Lung (tissue), 12 donors: ENCODE measurements around the gene CTBS. TPM values are rescaled to one million over a fixed set of nuclear protein-coding genes. Genes with fewer than 3 reads are reported as not detected.
A peak's percentile ranks its signal among the peaks of the same experiment; 100 is the strongest.

Experiments
- ATAC-seq: fragments of 200-7000 bp; cut with Tn5 transposase; one replicate; pipeline ENCODE4 v1.9.1; 2020; ENCODE audit warnings: moderate number of reproducible peaks; ENCODE audit not compliant: insufficient read depth, low FRiP score
- DNase-seq, 3 donors: peaks; one replicate each; pipeline ENCODE4 v3.0.0-alpha.2; 2013 to 2017
- H3K27ac ChIP-seq, 2 donors: one replicate each; pipeline ENCODE4 v1.5.1; 2013; ENCODE audit warnings: mild to moderate bottlenecking in 2 of 2, moderate library complexity in 2 of 2, control low read depth in 1 of 2, inconsistent platforms in 1 of 2, low read depth in 1 of 2, low read length in 1 of 2
- H3K27me3 ChIP-seq, 3 donors: one replicate each; pipeline ENCODE4 v1.5.1; 2013; ENCODE audit warnings: low read length in 2 of 3; ENCODE audit not compliant: control insufficient read depth in 3 of 3, insufficient read depth in 3 of 3
- H3K36me3 ChIP-seq, 4 donors: one replicate each; pipeline ENCODE4 v1.5.1; 2013; ENCODE audit warnings: low read length in 4 of 4, mild to moderate bottlenecking in 1 of 4, moderate library complexity in 1 of 4; ENCODE audit not compliant: control insufficient read depth in 4 of 4, insufficient read depth in 4 of 4
- H3K4me1 ChIP-seq, 5 donors: one replicate each; pipeline ENCODE4 v1.5.1; 2013; ENCODE audit warnings: low read length in 5 of 5, mild to moderate bottlenecking in 2 of 5, moderate library complexity in 1 of 5; ENCODE audit not compliant: control insufficient read depth in 5 of 5, insufficient read depth in 5 of 5
- H3K4me3 ChIP-seq: one replicate; pipeline ENCODE4 v1.5.1; 2013; ENCODE audit warnings: mild to moderate bottlenecking, control low read depth, moderate library complexity
- H3K9ac ChIP-seq, 2 donors: one replicate each; pipeline ENCODE4 v1.5.1; 2013; ENCODE audit warnings: low read length in 2 of 2, control low read depth in 1 of 2; ENCODE audit not compliant: insufficient read depth in 1 of 2
- H3K9me3 ChIP-seq, 4 donors: one replicate each; pipeline ENCODE4 v1.5.1; 2013; ENCODE audit warnings: low read length in 3 of 4, mild to moderate bottlenecking in 1 of 4, moderate library complexity in 1 of 4; ENCODE audit not compliant: control insufficient read depth in 4 of 4, insufficient read depth in 3 of 4
- WGBS, 2 donors: extraction: QIAGEN DNeasy Blood & Tissue Kit; methylation state at CpG; one replicate each; pipeline ENCODE4 v1.1.7; 2013; 5-methylcytosine and 5-hydroxymethylcytosine counted together
- polyA plus RNA-seq, 2 donors: library from polyadenylated mRNA; stranded (reverse); fragments of 200-250 nt; gene quantifications; one replicate each; pipeline ENCODE4 v1.2.1, GENCODE V29; 2013
- total RNA-seq, 2 donors: library from RNA; depleted of rRNA in 1 of 2; stranded (reverse); fragments of >200 nt in 1 of 2; gene quantifications; one replicate each; pipeline ENCODE4 v1.2.1, GENCODE V29; 2014 to 2021
- TF ChIP-seq, protein P1 (sequence below): IDR thresholded peaks from 2 replicates; pipeline ENCODE4 v1.5.1; 2012; ENCODE audit warnings: mild to moderate bottlenecking; ENCODE audit errors: control extremely low read depth, extremely low read depth
- donor health status: control.
- donor health status: control.
- donor health status: Bipolar disorder and iron deficiency.
- donor health status: healthy.
- donor health status: DM: yes; HTN: yes; CAD: no.

Gene CTBS
- total and polyA plus RNA-seq, 4 donors: 7.7 to 22.6 (median 19.9) TPM

DNA sequence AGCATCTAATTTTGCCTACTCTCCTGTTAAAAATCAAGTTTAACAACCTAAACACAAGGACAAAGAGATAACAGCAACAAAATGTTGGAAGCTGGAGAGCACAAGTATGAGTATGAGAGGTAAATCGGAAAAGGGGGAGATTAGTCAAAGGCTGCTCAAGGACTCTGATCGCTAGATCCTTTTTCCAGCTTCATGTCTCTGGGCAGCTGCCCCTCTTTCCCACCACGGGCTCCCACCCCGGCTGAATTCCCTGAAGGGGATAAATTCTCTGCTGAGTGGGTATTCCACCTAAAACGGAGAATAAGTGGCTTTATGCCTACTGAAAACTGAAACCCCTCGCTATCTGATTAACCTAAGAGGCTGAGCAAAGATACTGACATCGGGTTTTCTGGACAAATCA lies 696 bp upstream of the CTBS start:
- no peaks in the 10 kb centered on the region for H3K9me3 ChIP-seq
- H3K4me3 ChIP-seq: no peak overlapping the region
- 77 to 82% methylated on average over 7 of the region's 7 CpGs for WGBS, 2 donors
- peaks cover 0 to 3% (median 0%) of the 10 kb centered on the region in 3 donors for H3K27me3 ChIP-seq
- peak overlapping the region; percentile 57 to 59 for H3K9ac ChIP-seq
- TF ChIP-seq, protein P1, sequence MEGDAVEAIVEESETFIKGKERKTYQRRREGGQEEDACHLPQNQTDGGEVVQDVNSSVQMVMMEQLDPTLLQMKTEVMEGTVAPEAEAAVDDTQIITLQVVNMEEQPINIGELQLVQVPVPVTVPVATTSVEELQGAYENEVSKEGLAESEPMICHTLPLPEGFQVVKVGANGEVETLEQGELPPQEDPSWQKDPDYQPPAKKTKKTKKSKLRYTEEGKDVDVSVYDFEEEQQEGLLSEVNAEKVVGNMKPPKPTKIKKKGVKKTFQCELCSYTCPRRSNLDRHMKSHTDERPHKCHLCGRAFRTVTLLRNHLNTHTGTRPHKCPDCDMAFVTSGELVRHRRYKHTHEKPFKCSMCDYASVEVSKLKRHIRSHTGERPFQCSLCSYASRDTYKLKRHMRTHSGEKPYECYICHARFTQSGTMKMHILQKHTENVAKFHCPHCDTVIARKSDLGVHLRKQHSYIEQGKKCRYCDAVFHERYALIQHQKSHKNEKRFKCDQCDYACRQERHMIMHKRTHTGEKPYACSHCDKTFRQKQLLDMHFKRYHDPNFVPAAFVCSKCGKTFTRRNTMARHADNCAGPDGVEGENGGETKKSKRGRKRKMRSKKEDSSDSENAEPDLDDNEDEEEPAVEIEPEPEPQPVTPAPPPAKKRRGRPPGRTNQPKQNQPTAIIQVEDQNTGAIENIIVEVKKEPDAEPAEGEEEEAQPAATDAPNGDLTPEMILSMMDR: no peak
- peaks cover 0 to 9% (median 5%) of the 10 kb centered on the region in 5 donors for H3K4me1 ChIP-seq
- ATAC-seq: no peak
- H3K36me3 ChIP-seq: peaks cover 0 to 2% (median 0%) of the 10 kb centered on the region in 4 donors
- no peak overlapping the region for H3K27ac ChIP-seq
- no peak for DNase-seq

DNA sequence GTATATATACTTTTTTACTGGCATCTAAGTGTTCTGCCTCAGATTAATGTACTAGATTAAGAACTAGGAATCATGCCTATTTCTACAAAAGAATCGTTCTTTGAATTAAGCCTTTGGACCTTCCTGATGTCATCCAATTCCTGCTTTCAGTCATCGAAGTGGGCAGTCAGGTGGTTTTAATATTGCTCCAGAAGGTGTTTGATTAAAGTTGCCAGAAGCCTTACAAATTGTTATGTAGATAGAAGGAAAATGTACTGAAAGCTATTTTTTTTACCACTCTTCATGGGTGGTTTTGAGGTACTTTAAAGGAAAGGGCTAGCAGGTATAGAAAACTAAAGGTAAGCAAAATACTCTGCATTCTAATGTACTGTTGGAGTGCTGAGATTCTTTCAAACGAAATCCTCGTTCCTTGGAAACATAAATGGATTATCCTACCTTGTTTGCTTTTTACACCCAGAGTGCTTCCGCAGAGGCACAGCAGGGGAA lies 716 bp downstream of the CTBS start:
- WGBS, 2 donors: 4 to 8% methylated on average over 5 of the region's 5 CpGs
- Histone ChIP-seq H3K27me3 (peaks cover 0 to 3% (median 0%) of the 10 kb centered on the region in 3 donors), H3K4me1 (peaks cover 0 to 9% (median 5%) of the 10 kb centered on the region in 5 donors), H3K4me3 (peak overlapping the region; percentile 45), H3K36me3 (peaks cover 0 to 5% (median 5%) of the 10 kb centered on the region in 4 donors), H3K27ac (peak overlapping the region; percentile 96 to 99), H3K9me3 (no peaks in the 10 kb centered on the region), H3K9ac (peak overlapping the region; percentile 95 to 98)
- DNase-seq (no peak), ATAC-seq (no peak)
- TF ChIP-seq, protein P1: no peak

DNA sequence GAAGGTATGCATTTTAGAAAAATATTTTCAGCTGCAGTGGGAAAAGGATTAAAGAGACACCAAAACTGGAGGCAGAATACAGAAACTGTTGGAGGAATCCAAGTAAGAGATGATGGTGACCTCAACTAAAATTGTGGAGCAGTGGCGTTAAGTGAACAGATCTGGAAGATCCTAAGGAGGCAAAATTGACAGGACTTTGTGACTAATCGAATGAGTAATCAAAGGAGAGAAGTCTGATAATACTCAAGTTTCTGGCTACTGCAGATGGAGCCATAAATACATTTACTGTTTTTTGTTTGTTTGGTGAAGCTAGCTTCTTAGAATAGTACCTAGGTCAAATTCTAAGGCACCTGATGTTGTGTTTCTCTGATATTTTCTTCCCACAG lies 3.1 kb downstream of the CTBS start:
- DNase-seq: no peak
- no peak overlapping the region for H3K9ac ChIP-seq
- H3K9me3 ChIP-seq: no peaks in the 10 kb centered on the region
- peaks cover 0 to 6% (median 5%) of the 10 kb centered on the region in 4 donors for H3K36me3 ChIP-seq
- 91 to 99% methylated on average over 2 of the region's 2 CpGs for WGBS, 2 donors
- H3K27ac ChIP-seq: no peak overlapping the region
- no peak for ATAC-seq
- TF ChIP-seq, protein P1: no peak
- H3K4me3 ChIP-seq: no peak overlapping the region
- H3K27me3 ChIP-seq: no peaks in the 10 kb centered on the region
- peaks cover 0 to 9% (median 5%) of the 10 kb centered on the region in 5 donors for H3K4me1 ChIP-seq
